GM13977 (cell line): ENCODE results near the gene EPN2.

Source experiments
- DNase-seq: peaks from one replicate; pipeline ENCODE4 v3.0.0; 2012; ENCODE audit warnings: low spot score
- CTCF ChIP-seq: IDR thresholded peaks from 2 replicates; pipeline ENCODE4 v1.5.1; 2012; ENCODE audit warnings: mild to moderate bottlenecking, control low read depth; ENCODE audit not compliant: insufficient read depth; ENCODE audit errors: extremely low read depth, missing control alignments
- in situ Hi-C: fragments of 300-500 bp; cut with MboI; formaldehyde crosslinking; loops from one replicate; pipeline ENCODE4 v1.12.0; 2022; ENCODE audit warnings: low sequenced_read_pairs, low pct_unique_long_range_greater_than_20kb, mixed read lengths, inconsistent platforms; ENCODE audit not compliant: unreplicated experiment

Gene EPN2

GRCh38 chr17:19315104-19315503 is 77.9 kb downstream of the EPN2 start:
- TF ChIP-seq CTCF = no peak
- no peak for DNase-seq
- in situ Hi-C loops = no loop called here

GRCh38 chr17:19316761-19317358 is 79.7 kb downstream of the EPN2 start:
- no peak for DNase-seq
- TF ChIP-seq CTCF = no peak
- in situ Hi-C loops = no loop called here

GRCh38 chr17:19317359-19318095 is 80.4 kb downstream of the EPN2 start:
- TF ChIP-seq CTCF = peak; percentile 43
- in situ Hi-C loops = no loop called here
- no peak for DNase-seq

- DNase-seq = no peak
- TF ChIP-seq CTCF = no peak
- in situ Hi-C loops = no loop called here
Measured at GRCh38 chr17:19318611-19319010, 81.4 kb downstream of the EPN2 start.

GRCh38 chr17:19319771-19320505 is 82.8 kb downstream of the EPN2 start:
- in situ Hi-C loops = no loop called here
- no peak for TF ChIP-seq CTCF
- DNase-seq = no peak

GRCh38 chr17:19320876-19321275 is 83.7 kb downstream of the EPN2 start:
- in situ Hi-C loops = no loop called here
- TF ChIP-seq CTCF = no peak
- DNase-seq = no peak
